CD4-positive, alpha-beta T cell treated with Interleukin-12 subunit alpha and Interleukin-12 subunit beta, for 1 hour (primary cell): Measurements from ENCODE around the gene LRP5.
"Not testable (repeated sequence)": the region's sequence is repeated elsewhere in the genome, so short reads cannot be mapped to it uniquely, and the experiment has no call there.

Source experiments
- DNase-seq: peaks from one replicate; pipeline ENCODE4 v3.0.0-alpha.2; 2020

Gene LRP5

GRCh38 chr11:68282861-68283230 lies 29.5 kb upstream of the LRP5 start:
- DNase-seq = no peak

GRCh38 chr11:68284588-68284987 lies 27.8 kb upstream of the LRP5 start:
- not testable (repeated sequence) for DNase-seq

- no peak for DNase-seq
Measured at GRCh38 chr11:68287419-68287818, 25.0 kb upstream of the LRP5 start.

- no peak for DNase-seq
Measured at GRCh38 chr11:68289456-68289855, 22.9 kb upstream of the LRP5 start.

- DNase-seq = no peak
Measured at GRCh38 chr11:68293708-68294107, 18.7 kb upstream of the LRP5 start.

- no peak for DNase-seq
Measured at GRCh38 chr11:68295271-68295670, 17.1 kb upstream of the LRP5 start.

- DNase-seq = no peak
Measured at GRCh38 chr11:68295940-68296339, 16.5 kb upstream of the LRP5 start.

GRCh38 chr11:68296344-68297051 lies 15.9 kb upstream of the LRP5 start:
- DNase-seq = no peak

GRCh38 chr11:68297052-68297378 lies 15.4 kb upstream of the LRP5 start:
- DNase-seq = no peak

- DNase-seq = no peak
Measured at GRCh38 chr11:68297494-68297811, 14.9 kb upstream of the LRP5 start.

GRCh38 chr11:68297812-68298658 lies 14.4 kb upstream of the LRP5 start:
- peak; percentile 77 for DNase-seq

GRCh38 chr11:68298659-68299516 lies 13.5 kb upstream of the LRP5 start:
- no peak for DNase-seq

- DNase-seq = not testable (repeated sequence)
Measured at GRCh38 chr11:68299517-68299879, 12.9 kb upstream of the LRP5 start.

- DNase-seq = no peak
Measured at GRCh38 chr11:68300076-68300830, 12.1 kb upstream of the LRP5 start.

- DNase-seq = no peak
Measured at GRCh38 chr11:68302256-68302655, 10.1 kb upstream of the LRP5 start.

GRCh38 chr11:68302670-68303069 lies 9.7 kb upstream of the LRP5 start:
- DNase-seq = no peak

- no peak for DNase-seq
Measured at GRCh38 chr11:68303083-68303482, 9.3 kb upstream of the LRP5 start.

GRCh38 chr11:68303982-68304780 lies 8.2 kb upstream of the LRP5 start:
- no peak for DNase-seq

- DNase-seq = no peak
Measured at GRCh38 chr11:68306636-68307035, 5.8 kb upstream of the LRP5 start.

- no peak for DNase-seq
Measured at GRCh38 chr11:68308068-68308467, 4.3 kb upstream of the LRP5 start.

- no peak for DNase-seq
Measured at GRCh38 chr11:68309621-68310185, 2.7 kb upstream of the LRP5 start.
